IMR-90 (cell line): ENCODE data around the gene SLC9A3. TPM values are rescaled to one million over a fixed set of nuclear protein-coding genes. Genes with fewer than 3 reads are reported as not detected.

Source experiments
- ATAC-seq: fragments of 200-7000 bp; cut with Tn5 transposase; 2 replicates; pipeline ENCODE4 v1.9.1; 2020; ENCODE audit warnings: low read depth, mild to moderate bottlenecking, moderate library complexity
- BruUV-seq: library from RNA; stranded (reverse); fragments of 400-500 nt; replicated peaks from 2 replicates; lab custom pipeline; 2021; lab: Mats Ljungman, UMichigan
- CTCF ChIA-PET: fragments of 300-600 bp; formaldehyde crosslinking; extraction: SDS; loops from one replicate; lab custom pipeline; 2021; ENCODE audit warnings: antibody characterized with exemption; lab: Yijun Ruan, JAX
- POLR2A ChIA-PET: fragments of 300-600 bp; sonication (Branson Sonifier 250); formaldehyde crosslinking; loops from one replicate; lab custom pipeline; 2022; ENCODE audit warnings: antibody characterized with exemption; ENCODE audit not compliant: unreplicated experiment; lab: Charles Lee
- DNase-seq: peaks from one replicate; pipeline ENCODE4 v3.0.0; 2013
- H2AFZ ChIP-seq: replicated peaks from 2 replicates; pipeline ENCODE3; 2013; ENCODE audit warnings: low read length, mild to moderate bottlenecking; ENCODE audit not compliant: poor library complexity
- H2AK5ac ChIP-seq: 2 replicates; pipeline ENCODE4 v1.6.1; 2013; ENCODE audit warnings: low read depth, low read length, inconsistent platforms
- H2AK9ac ChIP-seq: replicated peaks from 2 replicates; pipeline ENCODE3; 2013; ENCODE audit warnings: mild to moderate bottlenecking, low read depth, low read length, moderate library complexity; ENCODE audit not compliant: poor library complexity
- H2BK120ac ChIP-seq: 2 replicates; pipeline ENCODE4 v1.6.1; 2013; ENCODE audit warnings: low read depth, low read length, inconsistent platforms
- H2BK15ac ChIP-seq: 3 replicates; pipeline ENCODE4 v1.6.1; 2013; ENCODE audit warnings: low read depth, low read length, inconsistent platforms
- H2BK20ac ChIP-seq: 2 replicates; pipeline ENCODE4 v1.6.1; 2013; ENCODE audit warnings: low read depth, mild to moderate bottlenecking, inconsistent platforms, low read length, moderate library complexity
- H2BK5ac ChIP-seq: 2 replicates; pipeline ENCODE4 v1.6.1; 2013; ENCODE audit warnings: mild to moderate bottlenecking, low read depth, low read length, inconsistent platforms; ENCODE audit not compliant: poor library complexity, severe bottlenecking
- H3K14ac ChIP-seq: replicated peaks from 2 replicates; pipeline ENCODE4 v1.6.1; 2013; ENCODE audit warnings: low read depth, low read length, inconsistent platforms
- H3K18ac ChIP-seq: 2 replicates; pipeline ENCODE4 v1.6.1; 2013; ENCODE audit warnings: low read depth, low read length, control low read depth
- H3K23ac ChIP-seq: 2 replicates; pipeline ENCODE4 v1.6.1; 2013; ENCODE audit warnings: low read depth, low read length, inconsistent platforms
- H3K27ac ChIP-seq: 2 replicates; pipeline ENCODE4 v1.5.1; 2013; ENCODE audit warnings: mild to moderate bottlenecking, control low read depth, low read length; ENCODE audit not compliant: insufficient read depth
- H3K27me3 ChIP-seq: 2 replicates; pipeline ENCODE4 v1.6.1; 2013; ENCODE audit warnings: low read length; ENCODE audit not compliant: control insufficient read depth, insufficient read depth
- H3K36me3 ChIP-seq: 2 replicates; pipeline ENCODE4 v1.6.1; 2013; ENCODE audit warnings: low read length, mixed read lengths; ENCODE audit not compliant: control insufficient read depth, insufficient read depth
- H3K4ac ChIP-seq: 2 replicates; pipeline ENCODE4 v1.6.1; 2013; ENCODE audit warnings: low read depth, low read length, inconsistent platforms
- H3K4me1 ChIP-seq: 2 replicates; pipeline ENCODE4 v1.6.1; 2013; ENCODE audit warnings: low read length, mixed read lengths; ENCODE audit not compliant: control insufficient read depth, insufficient read depth
- H3K4me2 ChIP-seq: 2 replicates; pipeline ENCODE4 v1.6.1; 2013; ENCODE audit warnings: low read depth, mild to moderate bottlenecking, control low read depth, low read length, moderate library complexity
- H3K4me3 ChIP-seq: 2 replicates; pipeline ENCODE4 v1.5.1; 2013; ENCODE audit warnings: low read depth, mild to moderate bottlenecking, control low read depth, low read length, moderate library complexity; ENCODE audit not compliant: insufficient read depth
- H3K56ac ChIP-seq: 2 replicates; pipeline ENCODE4 v1.6.1; 2013; ENCODE audit warnings: low read length, inconsistent platforms; ENCODE audit not compliant: insufficient read depth; ENCODE audit errors: extremely low read depth
- H3K79me1 ChIP-seq, 2 experiments: 2 replicates each; pipeline ENCODE4 v1.6.1; 2013; ENCODE audit warnings: low read length in 2 of 2, inconsistent platforms in 1 of 2, low read depth in 1 of 2
- H3K9ac ChIP-seq: 2 replicates; pipeline ENCODE4 v1.6.1; 2013; ENCODE audit warnings: low read depth, low read length, control low read depth
- H3K9me1 ChIP-seq: 2 replicates; pipeline ENCODE4 v1.6.1; 2013; ENCODE audit warnings: low read length, inconsistent platforms; ENCODE audit not compliant: insufficient read depth
- H3K9me3 ChIP-seq: 2 replicates; pipeline ENCODE4 v1.6.1; 2013; ENCODE audit warnings: low read length; ENCODE audit not compliant: control insufficient read depth, insufficient read depth
- H4K20me1 ChIP-seq: 2 replicates; pipeline ENCODE4 v1.6.1; 2013; ENCODE audit warnings: low read length, inconsistent platforms; ENCODE audit not compliant: insufficient read depth
- H4K5ac ChIP-seq: 2 replicates; pipeline ENCODE4 v1.6.1; 2013; ENCODE audit warnings: mild to moderate bottlenecking, low read depth, low read length, control low read depth
- H4K8ac ChIP-seq, 2 experiments: 2 replicates each; pipeline ENCODE4 v1.6.1; 2013; ENCODE audit warnings: low read depth in 2 of 2, low read length in 2 of 2, control low read depth in 1 of 2, inconsistent platforms in 1 of 2
- H4K91ac ChIP-seq: 2 replicates; pipeline ENCODE4 v1.6.1; 2013; ENCODE audit warnings: low read depth, low read length, inconsistent platforms; ENCODE audit not compliant: insufficient read depth
- CTCF ChIP-seq: conservative IDR thresholded peaks from 2 replicates; pipeline ENCODE4 v1.5.1; 2012; ENCODE audit warnings: mild to moderate bottlenecking, low read depth, low read length, improper control_type of control experiment
- USF2 ChIP-seq: fragments of 150-350 bp; IDR thresholded peaks from 2 replicates; pipeline ENCODE4 v1.6.1; 2017; ENCODE audit warnings: mild to moderate bottlenecking, antibody characterized with exemption, low read length, low read depth
- WGBS, 2 experiments: methylation state at CpG; one replicate each; pipeline versions ENCODE4 v1.1.5 to v1.1.7; 2013; ENCODE audit warnings: missing lambda C conversion rate in 2 of 2; ENCODE audit not compliant: insufficient read length in 1 of 2; ENCODE audit errors: extremely low coverage in 2 of 2; 5-methylcytosine and 5-hydroxymethylcytosine counted together
- dilution Hi-C: fragments of 300-500 bp; cut with HindIII; formaldehyde crosslinking; loops from one replicate; pipeline ENCODE4 v1.14.3; 2018; ENCODE audit warnings: low sequenced_read_pairs; ENCODE audit not compliant: unreplicated experiment
- in situ Hi-C: fragments of 300-500 bp; cut with MboI; formaldehyde crosslinking; loops from 3 replicates; pipeline ENCODE4 v1.14.3; 2019; ENCODE audit warnings: low sequenced_read_pairs, inconsistent platforms, mixed read lengths
- intact Hi-C: fragments of 100-400 bp; cut with micrococcal nuclease; formaldehyde crosslinking; loops from 2 replicates; pipeline ENCODE4 v1.10.0; 2022
- polyA plus RNA-seq, 3 experiments: library from polyadenylated mRNA; depleted of rRNA; stranded (reverse); fragments of >200 nt; gene quantifications; 2 replicates each; pipeline ENCODE4 v1.2.3, GENCODE V29; 2012; ENCODE audit warnings: low replicate concordance in 1 of 3
- total RNA-seq: library from RNA; depleted of rRNA; stranded (reverse); fragments of >200 nt; gene quantifications from 2 replicates; pipeline ENCODE4 v1.2.3, GENCODE V29; 2012

SLC9A3 gene
- total and polyA plus RNA-seq, 2 of the 4 experiments (the other 2 are of a cell fraction) = 0.72 to 1.5 TPM

- H3K27ac ChIP-seq = no peak overlapping the region
- H2AK5ac ChIP-seq = no peak overlapping the region
- no peaks in the 10 kb centered on the region for H3K36me3 ChIP-seq
- H3K9me3 ChIP-seq = no peaks in the 10 kb centered on the region
- H3K27me3 ChIP-seq = peaks cover 26% of the 10 kb centered on the region; the same call in 1 of the 2 replicates
- H4K20me1 ChIP-seq = no peaks in the 10 kb centered on the region
- H3K4ac ChIP-seq = no peak overlapping the region
- no peak overlapping the region for H4K5ac ChIP-seq
- ATAC-seq = no peak
- no peak overlapping the region for H2AK9ac ChIP-seq
- H3K4me3 ChIP-seq = no peak overlapping the region
- intact Hi-C loops (no loop called here), dilution Hi-C loops (no loop called here), in situ Hi-C loops (no loop called here)
- H3K4me1 ChIP-seq = no peaks in the 10 kb centered on the region
- H4K8ac ChIP-seq = no peak overlapping the region
- no peak overlapping the region for H2AFZ ChIP-seq
- H2BK20ac ChIP-seq = no peak overlapping the region
- H3K9me1 ChIP-seq = no peaks in the 10 kb centered on the region
- no peaks in the 10 kb centered on the region for H3K79me1 ChIP-seq
- H3K9ac ChIP-seq = no peak overlapping the region
- H3K14ac ChIP-seq = no peak overlapping the region
- H3K23ac ChIP-seq = no peak overlapping the region
- H2BK5ac ChIP-seq = no peak overlapping the region
- WGBS, 2 experiments = 87% methylated on average over 24 of the region's 48 CpGs; no CpG with 5 or more reads in 1 of the 2 experiments
- no peak overlapping the region for H4K91ac ChIP-seq
- no TSS peak for BruUV-seq
- no peak overlapping the region for H3K18ac ChIP-seq
- ChIA-PET CTCF (no interaction called here), POLR2A (no interaction called here)
- H2BK15ac ChIP-seq = no peak overlapping the region
- H3K56ac ChIP-seq = no peak overlapping the region
- TF ChIP-seq USF2 (no peak), CTCF (no peak)
- no peak overlapping the region for H3K4me2 ChIP-seq
- H2BK120ac ChIP-seq = no peak overlapping the region
- no peak for DNase-seq
Observed at GRCh38 chr5:490116-491106, 33.8 kb downstream of the SLC9A3 start.
